Glomerular endothelial cell (primary cell): Measurements from ENCODE around the gene FAM171A1. TPM values are rescaled to one million over a fixed set of nuclear protein-coding genes. Genes with fewer than 3 reads are reported as not detected.
"Not testable (repeated sequence)": the region's sequence is repeated elsewhere in the genome, so short reads cannot be mapped to it uniquely, and the experiment has no call there.

ENCODE experiments used
- DNase-seq: peaks from one replicate; pipeline ENCODE4 v3.0.0-alpha.2; 2011; ENCODE audit warnings: low read depth, low spot score; ENCODE audit errors: extremely low read depth
- total RNA-seq: library from RNA; depleted of rRNA; stranded (reverse); fragments of >200 nt; gene quantifications from 2 replicates; pipeline ENCODE4 v1.2.3, GENCODE V29; 2015

The FAM171A1 gene
- total RNA-seq, 1 donor from 2014 or later = 98.1 TPM

GRCh38 chr10:15346440-15347141 is 24.5 kb downstream of the FAM171A1 start:
- no peak for DNase-seq

DNA sequence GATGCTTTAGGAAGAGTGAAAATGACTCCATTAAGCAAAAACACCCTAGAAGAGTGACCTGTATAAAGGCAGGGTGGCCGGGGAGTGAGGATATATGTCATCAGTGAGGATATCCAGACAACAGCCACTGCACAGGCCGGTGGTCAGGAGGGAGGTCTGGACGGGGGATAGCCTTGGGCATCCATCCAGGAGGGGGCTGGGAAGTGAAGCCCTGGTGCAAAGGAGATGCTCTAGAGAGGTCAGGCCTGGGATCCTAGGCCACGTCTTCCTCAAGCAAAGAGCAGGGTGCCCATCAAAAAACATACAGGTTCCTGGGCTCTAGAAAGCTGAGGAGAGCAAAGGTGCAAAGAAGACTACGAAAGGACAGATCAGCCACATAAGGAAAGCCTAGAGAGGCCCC is 25.6 kb downstream of the FAM171A1 start:
- DNase-seq = no peak

GRCh38 chr10:15344876-15345285 is 26.2 kb downstream of the FAM171A1 start:
- DNase-seq = peak; percentile 68

DNA sequence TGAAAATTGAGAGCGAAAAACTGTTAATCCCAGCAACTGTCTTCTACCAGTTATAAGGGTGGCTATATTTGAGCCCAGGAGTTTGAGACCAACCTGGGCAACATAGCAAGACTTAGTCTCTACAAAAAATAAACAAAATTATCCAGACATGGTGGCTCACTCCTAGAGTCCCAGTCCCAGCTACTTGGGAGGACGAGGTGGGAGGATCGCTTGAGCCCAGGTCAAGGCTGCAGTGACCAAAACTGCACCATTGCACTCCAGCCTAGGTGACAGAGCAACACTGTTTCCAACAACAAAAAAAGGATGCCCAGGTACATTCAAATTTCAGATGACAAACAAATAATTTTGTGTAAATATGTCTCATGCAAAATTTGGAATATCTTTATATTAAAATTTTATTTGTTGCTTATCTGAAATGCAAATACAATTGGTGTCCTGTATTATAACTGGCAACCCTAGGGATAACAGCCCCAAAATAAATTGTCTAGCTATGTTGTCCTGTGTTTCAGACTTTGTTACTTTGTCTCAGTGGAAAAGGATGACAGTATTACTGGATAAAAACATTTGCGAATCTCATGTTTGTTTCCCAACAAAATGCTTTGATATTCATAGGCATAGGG is 26.7 kb downstream of the FAM171A1 start:
- DNase-seq = no peak

DNA sequence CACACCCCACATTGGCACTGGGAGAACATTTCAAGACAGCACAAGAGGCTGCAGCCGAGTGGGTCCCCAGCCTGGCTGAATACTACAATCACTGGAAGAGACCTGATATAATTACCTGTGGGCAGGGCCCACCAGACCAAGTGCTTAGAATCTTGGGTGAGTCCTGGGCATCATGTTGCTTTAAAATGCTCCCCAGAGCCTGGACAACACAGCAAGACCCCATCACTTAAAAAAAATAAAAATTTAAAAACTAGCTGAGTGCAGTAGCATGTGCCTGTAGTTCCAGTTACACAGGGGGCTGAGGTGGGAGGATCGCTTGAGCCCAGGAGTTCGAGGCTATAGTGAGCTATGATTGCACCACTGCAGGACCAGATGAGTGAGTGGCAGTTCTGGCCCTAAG is 28.1 kb downstream of the FAM171A1 start:
- no peak for DNase-seq

DNA sequence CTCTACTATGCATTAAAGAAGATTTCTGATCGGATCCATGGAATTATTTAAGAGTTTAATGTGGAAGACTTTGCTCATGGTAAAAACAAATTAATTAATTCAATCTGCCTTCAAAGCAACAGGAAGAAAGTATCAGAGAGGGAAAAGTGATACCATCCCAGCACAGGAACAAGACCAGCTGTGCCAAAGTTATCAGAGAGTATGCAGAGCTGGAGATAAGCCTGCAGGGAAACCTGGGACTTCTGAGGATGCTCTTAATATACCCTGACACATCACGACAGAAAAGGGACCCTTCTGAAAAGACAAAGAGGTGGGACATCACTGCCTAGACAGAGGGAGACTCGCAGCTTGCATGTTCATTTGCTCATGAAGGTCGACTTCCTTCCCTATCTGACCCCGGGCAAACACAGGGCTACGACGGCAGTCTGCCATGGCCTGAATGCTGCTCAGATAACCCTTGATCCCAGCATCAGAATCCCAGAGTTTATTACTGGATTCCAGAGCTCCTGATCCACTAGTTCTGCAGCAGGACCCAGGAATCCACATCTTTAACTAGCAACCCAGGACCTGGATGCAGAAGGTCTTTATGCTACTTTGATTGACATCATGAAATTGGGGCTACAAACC is 29.5 kb downstream of the FAM171A1 start:
- DNase-seq = no peak

GRCh38 chr10:15339892-15340291 is 31.2 kb downstream of the FAM171A1 start:
- no peak for DNase-seq

DNA sequence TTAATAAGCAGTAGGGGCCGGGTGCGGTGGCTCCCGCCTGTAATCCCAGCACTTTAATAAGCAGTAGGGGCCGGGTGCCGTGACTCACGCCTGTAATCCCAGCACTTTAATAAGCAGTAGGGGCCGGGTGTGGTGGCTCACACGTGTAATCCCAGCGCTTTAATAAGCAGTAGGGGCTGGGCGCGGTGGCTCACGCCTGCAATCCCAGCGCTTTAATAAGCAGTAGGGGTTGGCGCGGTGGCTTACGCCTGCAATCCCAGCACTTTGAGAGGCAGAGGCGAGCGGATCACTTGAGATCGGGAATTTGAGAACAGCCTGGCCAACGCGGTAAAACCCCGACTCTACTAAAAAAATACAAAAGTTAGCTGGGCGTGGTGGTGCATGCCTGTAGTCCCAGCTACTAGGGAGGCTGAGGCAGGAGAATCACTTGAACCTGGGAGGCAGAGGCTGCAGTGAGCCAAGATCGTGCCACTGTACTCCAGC is 33.6 kb downstream of the FAM171A1 start:
- not testable (repeated sequence) for DNase-seq

DNA sequence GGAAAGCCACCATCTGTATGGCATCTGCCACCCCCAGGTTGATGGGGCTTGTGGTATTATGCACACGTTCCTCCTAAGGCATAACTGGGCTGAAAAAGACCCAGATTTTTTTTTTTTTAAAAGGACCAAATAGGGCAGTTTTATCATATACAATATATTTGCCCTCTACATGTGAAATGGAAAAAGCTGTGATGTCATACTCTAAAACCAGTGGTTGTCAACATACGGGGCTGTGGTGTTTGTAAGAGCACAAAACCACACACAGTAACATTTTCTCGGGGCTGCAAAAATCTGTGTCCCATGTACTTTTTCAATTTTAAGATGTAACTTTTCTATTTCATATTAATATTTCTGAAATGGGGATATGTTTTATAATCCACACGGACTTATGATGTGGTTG is 34.9 kb downstream of the FAM171A1 start:
- DNase-seq = no peak

- no peak for DNase-seq
Measured at GRCh38 chr10:15335508-15335907, 35.6 kb downstream of the FAM171A1 start.

GRCh38 chr10:15334650-15335323 is 36.3 kb downstream of the FAM171A1 start:
- DNase-seq = no peak

- no peak for DNase-seq
Measured at GRCh38 chr10:15333909-15334649, 37.0 kb downstream of the FAM171A1 start.

GRCh38 chr10:15333181-15333580 is 37.9 kb downstream of the FAM171A1 start:
- not testable (repeated sequence) for DNase-seq

- DNase-seq = no peak
Measured at GRCh38 chr10:15331461-15331860, 39.6 kb downstream of the FAM171A1 start.

DNA sequence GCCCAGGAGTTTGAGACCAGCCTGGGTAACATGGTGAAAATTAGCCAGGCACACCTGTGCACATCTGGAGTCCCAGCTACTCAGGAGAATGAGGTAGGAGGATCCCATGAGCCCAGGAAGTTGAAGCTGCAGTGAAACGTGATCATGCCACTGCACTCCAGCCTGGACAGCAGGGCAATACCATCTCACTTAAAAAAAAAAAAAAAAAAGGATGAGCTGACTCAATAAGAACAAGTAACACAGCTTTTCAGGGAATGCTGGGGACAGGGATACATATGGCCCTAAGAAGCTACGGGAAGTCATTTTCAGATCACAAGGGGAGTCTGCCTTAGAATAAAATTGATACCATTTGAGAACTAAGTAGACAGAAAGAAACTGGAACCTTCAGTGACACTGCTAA is 41.7 kb downstream of the FAM171A1 start:
- no peak for DNase-seq

DNA sequence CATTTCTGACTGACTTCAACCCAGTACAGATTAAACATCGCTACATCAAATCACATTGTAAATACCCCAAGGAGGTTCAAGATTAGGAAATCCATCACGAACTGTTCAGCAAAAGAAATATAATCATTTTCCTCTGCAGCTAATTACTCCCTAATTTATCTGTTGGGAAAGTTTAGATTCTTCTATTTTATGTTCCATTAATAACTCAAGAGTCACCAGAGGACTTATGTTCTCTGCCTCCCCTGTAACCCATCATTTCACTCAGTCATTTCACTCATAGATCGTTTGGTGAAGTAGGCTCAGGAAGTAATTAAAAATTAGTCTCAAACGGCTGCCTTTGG is 45.2 kb downstream of the FAM171A1 start:
- no peak for DNase-seq

DNA sequence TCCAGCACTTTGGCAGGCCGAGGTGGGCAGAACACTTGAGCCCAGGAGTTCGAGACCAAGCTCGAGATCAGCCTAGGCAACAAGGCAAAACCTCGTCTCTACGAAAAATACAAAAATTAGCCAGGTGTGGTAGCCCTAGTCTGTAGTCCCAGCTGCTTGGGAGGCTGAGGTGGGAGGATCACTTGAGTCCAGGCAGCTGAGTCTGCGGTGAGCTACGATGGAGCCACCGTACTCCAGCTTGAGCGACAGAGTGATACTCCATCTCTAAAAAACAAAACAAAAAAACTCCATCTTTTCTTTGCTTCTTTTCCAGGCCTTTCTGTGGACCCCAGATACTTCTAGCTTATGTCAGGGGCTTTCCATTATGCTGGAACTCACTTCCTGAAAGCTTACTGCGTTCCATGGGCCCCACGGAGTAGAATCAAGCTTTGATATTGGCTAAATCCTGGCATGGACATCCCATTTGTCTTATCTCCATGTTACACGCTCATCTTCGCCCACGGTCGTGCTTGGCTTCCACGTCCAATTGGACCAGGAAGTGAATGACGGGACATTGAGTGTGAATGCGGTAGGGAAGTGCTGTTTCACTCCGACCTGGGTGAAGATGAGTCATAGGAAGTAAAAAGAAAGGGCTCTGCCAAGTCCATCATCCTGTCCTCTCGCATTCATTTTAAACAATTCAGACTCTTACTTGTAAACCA is 45.7 kb downstream of the FAM171A1 start:
- DNase-seq = peak; percentile 65

DNA sequence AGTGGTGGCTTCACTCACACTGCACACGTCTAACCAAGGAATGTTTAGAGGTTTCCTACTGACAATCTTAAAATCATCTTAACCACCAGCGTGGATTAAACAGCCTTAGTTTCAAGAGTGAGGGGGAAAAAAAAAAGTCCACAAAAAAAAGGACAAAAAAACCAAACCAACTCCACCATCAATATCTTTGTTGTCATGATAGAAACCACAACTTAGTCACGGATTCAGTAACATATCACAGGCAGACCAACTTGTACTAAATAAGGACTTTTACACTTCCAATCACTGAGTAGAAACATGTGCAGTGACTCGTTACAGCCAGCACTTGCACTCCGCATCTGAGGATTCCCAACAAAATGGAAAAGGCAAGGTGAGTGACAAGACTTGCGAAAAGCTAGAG is 46.5 kb downstream of the FAM171A1 start:
- no peak for DNase-seq

DNA sequence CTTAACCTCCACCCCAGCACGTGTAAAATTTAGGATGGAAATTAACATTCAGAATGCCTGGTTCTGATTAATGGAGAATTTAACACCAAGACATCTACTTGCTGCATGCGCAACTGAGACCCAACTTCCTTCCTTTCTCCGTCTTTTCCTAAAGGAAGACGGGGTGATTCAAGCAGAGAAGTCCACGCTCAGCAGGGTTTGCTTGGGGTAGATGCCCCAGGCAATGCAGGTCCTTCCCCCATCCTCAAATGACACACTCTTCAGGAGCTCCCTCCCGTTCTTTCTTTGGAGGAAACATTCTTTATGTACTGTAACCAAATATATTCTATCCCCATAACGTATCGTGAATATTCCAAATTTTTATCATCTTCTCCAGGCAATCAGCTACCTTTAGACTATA is 47.0 kb downstream of the FAM171A1 start:
- no peak for DNase-seq

DNA sequence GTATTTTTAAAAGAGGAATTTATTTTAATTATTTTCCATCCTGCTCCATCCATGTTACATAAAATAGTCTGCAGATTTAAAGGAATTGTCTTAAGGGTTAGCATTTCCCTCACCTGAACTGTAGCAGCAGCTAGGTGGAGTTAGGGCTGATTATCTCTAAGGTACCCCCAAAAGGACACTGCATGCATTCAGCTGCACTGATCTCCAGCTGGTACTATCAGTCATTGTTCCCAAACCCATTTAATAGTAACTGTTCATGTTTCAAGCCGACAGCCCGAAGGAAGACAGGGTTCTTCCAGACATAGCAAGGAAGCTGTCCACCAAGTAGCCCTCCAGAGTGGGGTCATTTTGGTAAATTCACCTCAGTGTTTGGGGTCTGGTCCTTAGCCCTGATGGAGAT is 48.7 kb downstream of the FAM171A1 start:
- no peak for DNase-seq
